Stimulated activated CD4-positive, alpha-beta T cell treated with anti-CD3 and anti-CD28 coated beads, TNF-alpha, amount 100 ng/mL, for 24 hours (primary cell): Measurements from ENCODE around the gene GNG11.
"Not testable (repeated sequence)": the region's sequence is repeated elsewhere in the genome, so short reads cannot be mapped to it uniquely, and the experiment has no call there.

Experiments
- DNase-seq, 3 experiments: peaks; one replicate each; pipeline ENCODE4 v3.0.0-alpha.2; 2020; ENCODE audit warnings: low read depth in 3 of 3

The GNG11 gene

GRCh38 chr7:93911661-93912060 lies 9.9 kb upstream of the GNG11 start:
- DNase-seq: not testable (repeated sequence)

- no peak for DNase-seq
These were observed 8.3 kb upstream of the GNG11 start for GRCh38 chr7:93913197-93913596.

GRCh38 chr7:93914581-93915066 lies 6.9 kb upstream of the GNG11 start:
- DNase-seq: no peak

GRCh38 chr7:93915206-93915842 lies 6.2 kb upstream of the GNG11 start:
- not testable (repeated sequence) for DNase-seq

GRCh38 chr7:93915888-93916287 lies 5.6 kb upstream of the GNG11 start:
- DNase-seq: not testable (repeated sequence)

GRCh38 chr7:93916315-93916714 lies 5.2 kb upstream of the GNG11 start:
- not testable (repeated sequence) for DNase-seq

- no peak for DNase-seq
These were observed 896 bp upstream of the GNG11 start for GRCh38 chr7:93920496-93921182.

GRCh38 chr7:93921186-93921585 lies 349 bp upstream of the GNG11 start:
- no peak for DNase-seq

- DNase-seq: no peak
These were observed 1.8 kb downstream of the GNG11 start for GRCh38 chr7:93923296-93923695.

GRCh38 chr7:93923942-93924341 lies 2.4 kb downstream of the GNG11 start:
- no peak for DNase-seq

- DNase-seq: no peak
These were observed 5.3 kb downstream of the GNG11 start for GRCh38 chr7:93926800-93927199.

- no peak for DNase-seq
These were observed 6.0 kb downstream of the GNG11 start for GRCh38 chr7:93927585-93927984.

GRCh38 chr7:93931655-93932054 lies 10.1 kb downstream of the GNG11 start:
- no peak for DNase-seq

- no peak for DNase-seq
These were observed 11.6 kb downstream of the GNG11 start for GRCh38 chr7:93933156-93933555.

GRCh38 chr7:93935102-93935501 lies 13.6 kb downstream of the GNG11 start:
- no peak for DNase-seq

- DNase-seq: no peak
These were observed 16.3 kb downstream of the GNG11 start for GRCh38 chr7:93937818-93938217.

- DNase-seq: no peak
These were observed 16.8 kb downstream of the GNG11 start for GRCh38 chr7:93938293-93938692.

- DNase-seq: no peak
These were observed 20.4 kb downstream of the GNG11 start for GRCh38 chr7:93941945-93942344.

- DNase-seq: no peak
These were observed 22.4 kb downstream of the GNG11 start for GRCh38 chr7:93943816-93944540.

GRCh38 chr7:93944673-93945072 lies 23.1 kb downstream of the GNG11 start:
- DNase-seq: no peak

GRCh38 chr7:93945083-93945482 lies 23.5 kb downstream of the GNG11 start:
- DNase-seq: no peak

GRCh38 chr7:93945756-93946535 lies 24.4 kb downstream of the GNG11 start:
- DNase-seq: no peak
